HG02623 (cell line): ENCODE measurements around the gene MAGI1.

Experiments used
- ATAC-seq: cut with Tn5 transposase; IDR thresholded peaks from one replicate; pipeline ENCODE4 v1.9.1; 2021; ENCODE audit warnings: moderate library complexity; ENCODE audit not compliant: unreplicated experiment

The MAGI1 gene

GRCh38 chr3:65401359-65402305 is 637.1 kb downstream of the MAGI1 start:
- no peak for ATAC-seq

GRCh38 chr3:65400899-65401298 is 637.8 kb downstream of the MAGI1 start:
- ATAC-seq = no peak

DNA sequence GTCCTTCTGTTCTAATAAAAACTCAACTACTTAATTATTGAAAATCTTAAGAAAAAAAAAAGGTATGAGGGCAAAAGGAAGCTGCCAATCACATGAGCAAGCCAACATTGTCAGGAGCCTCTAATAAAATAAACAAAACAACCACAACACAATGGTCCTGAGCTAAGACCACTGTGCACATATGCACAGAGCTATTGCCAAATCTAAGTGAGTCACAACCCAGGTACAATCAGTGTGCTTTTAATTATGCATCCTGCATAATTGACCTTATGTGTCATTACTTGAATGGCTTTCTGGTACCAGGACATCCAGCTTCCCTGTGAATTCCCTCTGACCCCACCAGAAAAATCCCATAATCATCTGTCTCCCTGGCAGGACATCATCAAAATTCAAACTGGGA is 639.8 kb downstream of the MAGI1 start:
- ATAC-seq = no peak

- no peak for ATAC-seq
Observed at GRCh38 chr3:65396078-65396477, 642.6 kb downstream of the MAGI1 start.

DNA sequence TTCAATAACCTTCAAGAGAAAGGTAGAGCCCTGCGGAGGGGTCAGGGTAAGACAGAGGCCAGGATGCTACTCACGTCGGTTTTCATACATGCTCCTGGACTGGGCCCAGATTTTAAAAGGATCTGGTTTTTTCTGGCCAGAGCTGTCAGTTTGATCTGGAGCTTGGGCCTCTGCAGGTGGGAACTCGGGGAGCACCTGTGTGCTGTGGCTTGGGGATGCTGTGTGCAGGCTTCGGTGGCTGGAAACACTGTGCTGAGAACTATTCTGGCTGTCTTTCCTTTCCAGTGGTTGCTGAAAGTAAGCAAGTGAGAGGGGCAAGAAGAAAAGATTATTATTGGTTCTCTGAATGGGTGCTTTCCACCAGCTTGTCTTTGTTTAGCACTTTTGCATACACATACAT is 647.6 kb downstream of the MAGI1 start:
- ATAC-seq = no peak

GRCh38 chr3:65385805-65386204 is 652.9 kb downstream of the MAGI1 start:
- no peak for ATAC-seq

GRCh38 chr3:65381496-65382010 is 657.2 kb downstream of the MAGI1 start:
- ATAC-seq = no peak

DNA sequence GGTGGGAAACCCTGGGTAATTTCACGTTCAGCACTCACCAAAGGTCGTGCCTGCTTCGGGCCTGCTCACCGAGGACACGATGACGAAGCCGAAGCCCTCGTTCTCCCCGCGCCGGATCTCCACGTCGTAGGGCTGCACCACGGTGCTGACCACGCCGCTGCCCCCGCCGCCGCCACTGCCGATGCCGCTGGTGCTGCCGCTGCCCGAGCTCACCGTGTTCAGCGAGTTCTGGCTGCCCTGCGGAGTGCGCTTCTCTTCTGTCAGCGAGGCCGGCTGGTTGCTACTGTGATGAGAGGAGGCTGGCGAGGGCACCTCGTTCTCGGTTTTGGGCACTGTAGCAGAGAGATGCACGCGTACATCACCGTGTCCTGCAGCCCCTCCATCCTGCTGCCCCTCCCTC is 659.5 kb downstream of the MAGI1 start:
- no peak for ATAC-seq

DNA sequence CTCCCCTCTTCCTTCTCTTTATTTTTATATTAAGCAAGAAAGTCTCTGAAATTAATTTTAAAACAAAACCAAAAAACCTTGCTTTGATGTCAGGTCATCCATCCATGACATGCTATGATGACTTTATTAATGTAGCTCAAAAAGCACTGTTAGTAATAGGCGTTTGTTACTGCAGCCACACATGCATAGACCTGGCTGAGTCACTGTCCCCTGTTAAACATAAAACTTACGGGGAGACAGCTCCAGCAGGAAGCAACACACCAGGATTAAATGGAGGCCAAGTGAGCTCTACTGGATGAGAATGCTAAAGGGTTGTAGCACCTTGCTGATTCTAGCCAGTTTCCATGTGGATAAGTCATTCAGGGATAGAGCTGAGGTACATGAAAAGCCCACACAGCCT is 661.1 kb downstream of the MAGI1 start:
- ATAC-seq = no peak

- no peak for ATAC-seq
Observed at GRCh38 chr3:65376426-65376825, 662.3 kb downstream of the MAGI1 start.

- no peak for ATAC-seq
Observed at GRCh38 chr3:65371053-65371452, 667.7 kb downstream of the MAGI1 start.

DNA sequence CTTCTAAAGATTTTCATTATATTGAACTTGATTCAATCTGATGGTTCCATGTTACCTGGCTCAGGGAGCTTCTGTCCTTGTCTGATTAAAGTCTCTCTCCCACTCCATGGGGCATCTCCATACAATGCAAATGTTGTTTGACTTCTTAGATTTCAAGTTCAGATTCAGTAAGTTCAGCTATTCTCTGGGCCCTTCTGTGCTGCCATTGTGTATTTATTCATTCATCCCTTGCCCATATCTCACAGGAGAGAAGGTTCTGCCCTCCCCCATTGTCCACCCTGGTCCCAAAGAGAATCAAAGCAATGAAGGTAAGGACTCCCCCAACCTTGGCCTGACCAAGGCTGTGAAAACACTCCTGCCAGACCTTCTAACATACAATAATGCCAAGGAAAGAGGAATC is 669.9 kb downstream of the MAGI1 start:
- ATAC-seq = no peak

DNA sequence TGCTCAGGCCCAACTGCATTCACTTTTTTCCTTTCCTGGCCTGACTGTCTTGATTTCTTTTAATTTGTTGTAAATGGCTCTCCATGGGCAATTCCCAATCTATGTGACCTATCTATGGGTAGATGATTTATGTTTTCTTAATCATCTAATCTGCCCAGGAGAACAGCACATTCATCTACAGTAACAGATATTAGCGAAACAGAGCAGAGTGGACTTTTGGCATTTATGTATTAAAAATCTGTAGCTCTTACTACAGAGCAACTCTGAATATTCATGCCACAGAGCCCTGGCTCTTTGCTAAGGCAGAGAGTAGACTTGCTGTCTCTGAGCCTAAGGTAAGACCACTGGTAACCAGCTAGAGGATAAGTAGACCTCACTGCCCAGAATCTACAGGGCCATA is 676.0 kb downstream of the MAGI1 start:
- ATAC-seq = no peak

GRCh38 chr3:65361448-65361847 is 677.3 kb downstream of the MAGI1 start:
- ATAC-seq = no peak

- no peak for ATAC-seq
Observed at GRCh38 chr3:65356331-65357248, 682.1 kb downstream of the MAGI1 start.

GRCh38 chr3:65354880-65355279 is 683.8 kb downstream of the MAGI1 start:
- ATAC-seq = no peak

- ATAC-seq = no peak
Observed at GRCh38 chr3:65352951-65353350, 685.8 kb downstream of the MAGI1 start.

GRCh38 chr3:65351753-65352152 is 687.0 kb downstream of the MAGI1 start:
- no peak for ATAC-seq

DNA sequence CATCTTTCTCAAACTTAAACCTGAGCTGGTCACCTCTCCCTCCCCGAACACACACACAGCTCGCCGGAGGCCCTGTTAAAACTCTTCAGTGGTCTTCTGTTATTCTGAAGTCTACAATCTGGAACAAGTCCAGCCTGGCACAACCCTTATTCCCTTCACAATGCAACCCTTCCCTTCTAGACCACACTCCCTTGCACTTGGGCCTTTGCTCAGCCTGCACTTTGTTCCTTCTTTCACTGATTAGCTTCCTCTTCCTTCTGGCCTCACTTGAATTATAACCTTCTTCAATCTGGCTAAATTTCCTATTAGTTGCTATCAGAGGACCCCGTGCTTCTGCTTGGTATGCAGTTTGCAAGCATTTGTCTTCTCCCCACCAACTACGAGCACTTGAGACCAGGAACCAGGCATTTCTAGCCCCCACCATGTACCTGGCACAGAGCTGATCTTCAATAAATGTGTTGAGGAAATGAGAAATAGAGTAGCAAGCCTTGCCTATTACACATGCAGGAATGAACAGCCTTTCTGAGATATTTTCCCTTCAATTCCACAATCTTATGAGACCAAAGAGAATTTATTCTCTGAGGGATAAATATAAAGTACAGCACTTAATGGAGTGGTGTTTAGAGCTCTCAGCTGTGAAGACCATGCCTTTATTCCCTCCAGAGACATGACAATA is 687.8 kb downstream of the MAGI1 start:
- no peak for ATAC-seq

GRCh38 chr3:65348398-65348995 is 690.2 kb downstream of the MAGI1 start:
- ATAC-seq = no peak

GRCh38 chr3:65347166-65347565 is 691.6 kb downstream of the MAGI1 start:
- ATAC-seq = no peak
